Fibroblast of lung (primary cell): ENCODE measurements around the gene SSTR1. TPM values are rescaled to one million over a fixed set of nuclear protein-coding genes. Genes with fewer than 3 reads are reported as not detected.

Experiments
- DNase-seq, 2 donors: peaks; one replicate each; pipeline versions ENCODE4 v3.0.0 to v3.0.0-alpha.2; 2010; ENCODE audit warnings: low read depth in 2 of 2
- H2AFZ ChIP-seq: 2 replicates; pipeline ENCODE4 v1.5.1; 2012; ENCODE audit warnings: low read length, control low read depth, inconsistent platforms
- H3K27ac ChIP-seq: 2 replicates; pipeline ENCODE4 v1.5.1; 2011; ENCODE audit warnings: low read length, control low read depth; ENCODE audit not compliant: insufficient read depth
- H3K27me3 ChIP-seq: 2 replicates; pipeline ENCODE4 v1.5.1; 2011; ENCODE audit warnings: mild to moderate bottlenecking, low read length; ENCODE audit not compliant: control insufficient read depth, insufficient read depth
- H3K36me3 ChIP-seq: 2 replicates; pipeline ENCODE4 v1.5.1; 2011; ENCODE audit warnings: low read length; ENCODE audit not compliant: control insufficient read depth, insufficient read depth
- H3K4me1 ChIP-seq: 2 replicates; pipeline ENCODE4 v1.5.1; 2011; ENCODE audit warnings: low read length; ENCODE audit not compliant: control insufficient read depth, insufficient read depth; ENCODE audit errors: extremely low read depth
- H3K4me2 ChIP-seq: 2 replicates; pipeline ENCODE4 v1.5.1; 2011; ENCODE audit warnings: low read length, control low read depth; ENCODE audit not compliant: insufficient read depth; ENCODE audit errors: extremely low read depth
- H3K4me3 ChIP-seq, 4 experiments: fragments of 200-600 bp in 1 of 4; sonication (generic) in 1 of 4; replicated peaks in 1 of 4; 2 replicates each; pipeline ENCODE4 v1.5.1; 2011 to 2016; ENCODE audit warnings: low read length in 4 of 4, low read depth in 3 of 4, mild to moderate bottlenecking in 3 of 4, control low read depth in 2 of 4, inconsistent platforms in 1 of 4, mixed read lengths in 1 of 4; ENCODE audit not compliant: insufficient read depth in 1 of 4; ENCODE audit errors: control extremely low read depth in 1 of 4
- H3K79me2 ChIP-seq: 2 replicates; pipeline ENCODE4 v1.5.1; 2012; ENCODE audit warnings: mild to moderate bottlenecking, low read length, inconsistent platforms; ENCODE audit not compliant: control insufficient read depth, insufficient read depth
- H3K9ac ChIP-seq: 2 replicates; pipeline ENCODE4 v1.5.1; 2011; ENCODE audit warnings: mild to moderate bottlenecking, low read length, control low read depth; ENCODE audit not compliant: insufficient read depth
- H3K9me3 ChIP-seq: 2 replicates; pipeline ENCODE4 v1.5.1; 2012; ENCODE audit warnings: low read depth, low read length; ENCODE audit not compliant: control insufficient read depth, insufficient read depth
- H4K20me1 ChIP-seq: 2 replicates; pipeline ENCODE4 v1.5.1; 2011; ENCODE audit warnings: low read length; ENCODE audit not compliant: control insufficient read depth, insufficient read depth; ENCODE audit errors: extremely low read depth
- EZH2 ChIP-seq: IDR thresholded peaks from 2 replicates; pipeline ENCODE4 v1.5.1; 2012; ENCODE audit warnings: low read length, control low read depth, mild to moderate bottlenecking; ENCODE audit errors: missing control alignments
- polyA plus RNA-seq, 2 donors: library from polyadenylated mRNA; depleted of rRNA in 1 of 2; stranded (reverse) in 1 of 2; unstranded in 1 of 2; fragments of >200 nt; gene quantifications; 2 replicates each; pipeline ENCODE4 v1.2.1, GENCODE V29; 2011 to 2012; ENCODE audit warnings: missing spikeins in 1 of 2
- total RNA-seq: library from RNA; depleted of rRNA; stranded (reverse); fragments of >200 nt; gene quantifications from 2 replicates; pipeline ENCODE4 v1.2.1, GENCODE V29; 2014
- TF ChIP-seq, protein P1 (sequence below), 2 donors: IDR thresholded peaks in 1 of 2; conservative IDR thresholded peaks in 1 of 2; 1 replicate in 1 of 2; 2 replicates in 1 of 2; pipeline ENCODE4 v1.5.1; 2011 to 2012; ENCODE audit warnings: low read length in 2 of 2, control low read depth in 1 of 2, inconsistent platforms in 1 of 2, low read depth in 1 of 2, mild to moderate bottlenecking in 1 of 2

Gene SSTR1
- total and polyA plus RNA-seq, 2 donors (not counting 1 experiment from before 2014, with no cell fraction given) = 3.0 to 7.8 TPM

- Histone ChIP-seq H4K20me1 (no peaks in the 10 kb centered on the region), H3K79me2 (peaks cover 17% of the 10 kb centered on the region), H3K4me1 (peaks cover 9% of the 10 kb centered on the region), H2AFZ (peak overlapping the region; percentile 80), H3K27me3 (no peaks in the 10 kb centered on the region), H3K4me2 (peak overlapping the region; percentile 65), H3K4me3 (peak overlapping the region; percentile 46 to 71 (median 62)), H3K27ac (peak overlapping the region; percentile 67), H3K36me3 (no peaks in the 10 kb centered on the region), H3K9ac (peak overlapping the region; percentile 63), H3K9me3 (no peaks in the 10 kb centered on the region)
- DNase-seq = peak; percentile 51 to 73
- no peak for TF ChIP-seq EZH2
- TF ChIP-seq, protein P1, sequence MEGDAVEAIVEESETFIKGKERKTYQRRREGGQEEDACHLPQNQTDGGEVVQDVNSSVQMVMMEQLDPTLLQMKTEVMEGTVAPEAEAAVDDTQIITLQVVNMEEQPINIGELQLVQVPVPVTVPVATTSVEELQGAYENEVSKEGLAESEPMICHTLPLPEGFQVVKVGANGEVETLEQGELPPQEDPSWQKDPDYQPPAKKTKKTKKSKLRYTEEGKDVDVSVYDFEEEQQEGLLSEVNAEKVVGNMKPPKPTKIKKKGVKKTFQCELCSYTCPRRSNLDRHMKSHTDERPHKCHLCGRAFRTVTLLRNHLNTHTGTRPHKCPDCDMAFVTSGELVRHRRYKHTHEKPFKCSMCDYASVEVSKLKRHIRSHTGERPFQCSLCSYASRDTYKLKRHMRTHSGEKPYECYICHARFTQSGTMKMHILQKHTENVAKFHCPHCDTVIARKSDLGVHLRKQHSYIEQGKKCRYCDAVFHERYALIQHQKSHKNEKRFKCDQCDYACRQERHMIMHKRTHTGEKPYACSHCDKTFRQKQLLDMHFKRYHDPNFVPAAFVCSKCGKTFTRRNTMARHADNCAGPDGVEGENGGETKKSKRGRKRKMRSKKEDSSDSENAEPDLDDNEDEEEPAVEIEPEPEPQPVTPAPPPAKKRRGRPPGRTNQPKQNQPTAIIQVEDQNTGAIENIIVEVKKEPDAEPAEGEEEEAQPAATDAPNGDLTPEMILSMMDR (conservative IDR thresholded peaks at IDR 0.05 in 1 of 2, IDR thresholded peaks at IDR 0.05 in 1 of 2; ENCODE audit: low read depth in 1 of 2, low read length in 2 of 2) = peak; percentile 41 to 60
These were observed 3.0 kb downstream of the SSTR1 start for GRCh38 chr14:38210587-38211216.

DNA sequence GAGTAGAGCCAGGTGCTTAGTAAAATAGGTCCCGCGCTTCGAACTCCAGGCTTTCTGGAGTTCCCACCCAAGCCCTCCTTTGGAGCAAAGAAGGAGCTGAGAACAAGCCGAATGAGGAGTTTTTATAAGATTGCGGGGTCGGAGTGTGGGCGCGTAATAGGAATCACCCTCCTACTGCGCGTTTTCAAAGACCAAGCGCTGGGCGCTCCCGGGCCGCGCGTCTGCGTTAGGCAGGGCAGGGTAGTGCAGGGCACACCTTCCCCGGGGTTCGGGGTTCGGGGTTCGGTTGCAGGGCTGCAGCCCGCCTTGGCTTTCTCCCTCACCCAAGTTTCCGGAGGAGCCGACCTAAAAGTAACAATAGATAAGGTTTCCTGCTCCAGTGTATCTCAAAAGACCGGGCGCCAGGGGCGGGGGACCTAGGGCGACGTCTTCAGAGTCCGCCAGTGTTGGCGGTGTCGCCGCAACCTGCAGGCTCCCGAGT lies 3.6 kb downstream of the SSTR1 start:
- Histone ChIP-seq H3K9ac (peak overlapping the region; percentile 35), H3K27me3 (no peaks in the 10 kb centered on the region), H4K20me1 (no peaks in the 10 kb centered on the region), H3K79me2 (peaks cover 17% of the 10 kb centered on the region), H3K27ac (peak overlapping the region; percentile 34), H3K36me3 (no peaks in the 10 kb centered on the region), H3K9me3 (no peaks in the 10 kb centered on the region), H3K4me2 (peak overlapping the region; percentile 65), H3K4me3 (peak overlapping the region; percentile 46 to 71 (median 62)), H2AFZ (peak overlapping the region; percentile 39), H3K4me1 (peaks cover 9% of the 10 kb centered on the region)
- no peak for DNase-seq
- no peak for TF ChIP-seq EZH2
- TF ChIP-seq, protein P1 (conservative IDR thresholded peaks at IDR 0.05 in 1 of 2, IDR thresholded peaks at IDR 0.05 in 1 of 2; ENCODE audit: low read depth in 1 of 2, low read length in 2 of 2) = no peak

- Histone ChIP-seq H3K4me1 (peaks cover 9% of the 10 kb centered on the region), H3K4me3 (peak overlapping the region in 3 of 4 experiments; percentile 46 to 71 (median 70)), H4K20me1 (no peaks in the 10 kb centered on the region), H3K36me3 (no peaks in the 10 kb centered on the region), H3K79me2 (peaks cover 17% of the 10 kb centered on the region), H3K27ac (no peak overlapping the region), H3K27me3 (no peaks in the 10 kb centered on the region), H3K9me3 (no peaks in the 10 kb centered on the region), H3K4me2 (peak overlapping the region; percentile 28), H3K9ac (no peak overlapping the region), H2AFZ (no peak overlapping the region)
- TF ChIP-seq, protein P1 (conservative IDR thresholded peaks at IDR 0.05 in 1 of 2, IDR thresholded peaks at IDR 0.05 in 1 of 2; ENCODE audit: low read depth in 1 of 2, low read length in 2 of 2) = no peak
- no peak for TF ChIP-seq EZH2
- no peak for DNase-seq
These were observed 4.4 kb downstream of the SSTR1 start for GRCh38 chr14:38212111-38212510.
